Mesothelial cell of epicardium (in vitro differentiated cells): ENCODE measurements around the gene NPHS1. TPM values are rescaled to one million over a fixed set of nuclear protein-coding genes. Genes with fewer than 3 reads are reported as not detected.

Experiments used
- DNase-seq, 2 experiments: peaks; one replicate each; pipeline ENCODE4 v3.0.0; 2021; ENCODE audit warnings: low spot score in 2 of 2; ENCODE audit not compliant: unreplicated experiment in 2 of 2
- H3K27ac Mint-ChIP-seq: 2 replicates; pipeline ENCODE4 v1.8.0; 2021; ENCODE audit warnings: mixed read lengths
- H3K27me3 Mint-ChIP-seq: 2 replicates; pipeline ENCODE4 v1.8.0; 2021; ENCODE audit warnings: low read depth, mixed read lengths
- H3K36me3 Mint-ChIP-seq: 2 replicates; pipeline ENCODE4 v1.8.0; 2021; ENCODE audit warnings: mixed read lengths
- H3K4me1 Mint-ChIP-seq: 2 replicates; pipeline ENCODE4 v1.8.0; 2021; ENCODE audit warnings: mixed read lengths
- H3K4me3 Mint-ChIP-seq: 2 replicates; pipeline ENCODE4 v1.8.0; 2021; ENCODE audit warnings: mild to moderate bottlenecking, moderate library complexity, mixed read lengths
- H3K9me3 Mint-ChIP-seq: 2 replicates; pipeline ENCODE4 v1.8.0; 2021; ENCODE audit warnings: mixed read lengths
- total RNA-seq: library from RNA; stranded (reverse); gene quantifications from 3 replicates; pipeline ENCODE4 v1.2.1, GENCODE V29; 2021
- TF ChIP-seq, protein P1 (sequence below): fragments of 200-600 bp; sonication (generic); IDR thresholded peaks from one replicate; pipeline ENCODE4 v1.5.0; 2021; ENCODE audit warnings: antibody characterized with exemption; ENCODE audit not compliant: unreplicated experiment

NPHS1 gene
- total RNA-seq, 1 donor from 2014 or later = 0.72 TPM

DNA sequence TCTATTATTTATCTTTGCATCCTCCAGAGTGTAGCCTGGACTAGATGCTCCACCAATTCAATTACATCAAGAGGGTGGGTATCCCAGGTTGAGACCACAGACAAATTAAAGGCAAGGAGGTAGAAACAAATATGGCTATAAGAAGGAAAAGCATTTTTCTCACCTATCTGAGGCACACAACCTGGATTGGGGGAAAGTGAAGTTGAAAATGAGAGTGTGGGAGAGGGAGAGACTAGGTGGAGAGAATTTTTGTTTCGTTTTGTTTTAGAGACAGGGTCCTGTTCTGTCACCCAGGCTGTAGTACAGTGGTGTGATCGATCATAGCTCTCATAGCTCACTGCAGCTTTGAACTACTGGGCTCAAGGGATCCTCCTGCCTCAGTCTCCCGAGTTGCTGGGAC, 33.9 kb downstream of the NPHS1 start:
- peaks cover 42% of the 10 kb centered on the region for H3K27me3 Mint-ChIP-seq
- H3K9me3 Mint-ChIP-seq = no peaks in the 10 kb centered on the region
- H3K4me1 Mint-ChIP-seq = no peaks in the 10 kb centered on the region
- TF ChIP-seq, protein P1, sequence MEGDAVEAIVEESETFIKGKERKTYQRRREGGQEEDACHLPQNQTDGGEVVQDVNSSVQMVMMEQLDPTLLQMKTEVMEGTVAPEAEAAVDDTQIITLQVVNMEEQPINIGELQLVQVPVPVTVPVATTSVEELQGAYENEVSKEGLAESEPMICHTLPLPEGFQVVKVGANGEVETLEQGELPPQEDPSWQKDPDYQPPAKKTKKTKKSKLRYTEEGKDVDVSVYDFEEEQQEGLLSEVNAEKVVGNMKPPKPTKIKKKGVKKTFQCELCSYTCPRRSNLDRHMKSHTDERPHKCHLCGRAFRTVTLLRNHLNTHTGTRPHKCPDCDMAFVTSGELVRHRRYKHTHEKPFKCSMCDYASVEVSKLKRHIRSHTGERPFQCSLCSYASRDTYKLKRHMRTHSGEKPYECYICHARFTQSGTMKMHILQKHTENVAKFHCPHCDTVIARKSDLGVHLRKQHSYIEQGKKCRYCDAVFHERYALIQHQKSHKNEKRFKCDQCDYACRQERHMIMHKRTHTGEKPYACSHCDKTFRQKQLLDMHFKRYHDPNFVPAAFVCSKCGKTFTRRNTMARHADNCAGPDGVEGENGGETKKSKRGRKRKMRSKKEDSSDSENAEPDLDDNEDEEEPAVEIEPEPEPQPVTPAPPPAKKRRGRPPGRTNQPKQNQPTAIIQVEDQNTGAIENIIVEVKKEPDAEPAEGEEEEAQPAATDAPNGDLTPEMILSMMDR = no peak
- no peak overlapping the region for H3K27ac Mint-ChIP-seq
- no peak overlapping the region for H3K4me3 Mint-ChIP-seq
- DNase-seq = no peak
- H3K36me3 Mint-ChIP-seq = no peaks in the 10 kb centered on the region

- H3K4me3 Mint-ChIP-seq = no peak overlapping the region
- H3K27ac Mint-ChIP-seq = no peak overlapping the region
Observed at GRCh38 chr19:35816846-35817245, 35.5 kb downstream of the NPHS1 start.

GRCh38 chr19:35816262-35816661, 36.0 kb downstream of the NPHS1 start:
- Mint-ChIP-seq H3K36me3 (no peaks in the 10 kb centered on the region), H3K9me3 (no peaks in the 10 kb centered on the region), H3K27me3 (peaks cover 45% of the 10 kb centered on the region), H3K27ac (no peak overlapping the region), H3K4me1 (no peaks in the 10 kb centered on the region), H3K4me3 (no peak overlapping the region)
- no peak for DNase-seq
- TF ChIP-seq, protein P1 = no peak

More at GRCh38 chr19:35816846-35817245, 35.5 kb downstream of the NPHS1 start:
- Mint-ChIP-seq H3K27me3 (peaks cover 41% of the 10 kb centered on the region), H3K9me3 (no peaks in the 10 kb centered on the region), H3K4me1 (no peaks in the 10 kb centered on the region), H3K36me3 (no peaks in the 10 kb centered on the region)
- TF ChIP-seq, protein P1 = no peak
- no peak for DNase-seq

GRCh38 chr19:35813043-35813890, 39.0 kb downstream of the NPHS1 start:
- no peaks in the 10 kb centered on the region for H3K36me3 Mint-ChIP-seq
- no peak overlapping the region for H3K27ac Mint-ChIP-seq
- DNase-seq = no peak
- no peaks in the 10 kb centered on the region for H3K4me1 Mint-ChIP-seq
- no peak overlapping the region for H3K4me3 Mint-ChIP-seq
- TF ChIP-seq, protein P1 = no peak
- H3K27me3 Mint-ChIP-seq = peaks cover 44% of the 10 kb centered on the region
- H3K9me3 Mint-ChIP-seq = no peaks in the 10 kb centered on the region

GRCh38 chr19:35812220-35813042, 39.9 kb downstream of the NPHS1 start, which contains the start of gene PRODH2:
Gene PRODH2, minus strand, starts transcription at chr19:35812845. Its CDS starts 40 bp downstream, at chr19:35812805.
- TF ChIP-seq, protein P1 = no peak
- Mint-ChIP-seq H3K4me1 (no peaks in the 10 kb centered on the region), H3K36me3 (no peaks in the 10 kb centered on the region), H3K4me3 (no peak within 1 kb of the TSS), H3K27ac (no peak within 1 kb of the TSS), H3K27me3 (peaks cover 47% of the 10 kb centered on the region), H3K9me3 (no peaks in the 10 kb centered on the region)
- no peak for DNase-seq
